SW480 (cell line): ENCODE measurements around the gene RNF113B.

Experiments
- DNase-seq: peaks from one replicate; pipeline ENCODE4 v3.0.0-alpha.2; 2016; ENCODE audit warnings: low spot score

RNF113B gene

DNA sequence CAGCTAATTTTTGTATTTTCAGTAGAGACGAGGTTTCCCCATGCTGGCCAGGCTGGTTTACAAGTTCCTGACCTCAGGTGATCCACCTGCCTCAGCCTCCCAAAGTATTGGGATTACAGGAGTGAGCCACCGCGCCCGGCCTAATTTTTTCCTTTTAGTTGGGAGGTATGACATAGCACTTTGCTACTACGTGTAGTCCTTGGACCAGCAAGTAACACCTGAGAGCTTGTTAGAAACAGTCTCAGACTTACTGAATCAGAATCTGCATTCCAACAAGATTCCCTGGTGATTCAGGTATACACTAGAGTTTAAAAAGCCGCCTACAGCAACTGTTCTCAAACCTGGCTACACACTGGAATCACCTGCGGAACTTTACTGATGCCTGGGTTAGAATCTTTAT lies 36.0 kb downstream of the RNF113B start:
- no peak for DNase-seq

DNA sequence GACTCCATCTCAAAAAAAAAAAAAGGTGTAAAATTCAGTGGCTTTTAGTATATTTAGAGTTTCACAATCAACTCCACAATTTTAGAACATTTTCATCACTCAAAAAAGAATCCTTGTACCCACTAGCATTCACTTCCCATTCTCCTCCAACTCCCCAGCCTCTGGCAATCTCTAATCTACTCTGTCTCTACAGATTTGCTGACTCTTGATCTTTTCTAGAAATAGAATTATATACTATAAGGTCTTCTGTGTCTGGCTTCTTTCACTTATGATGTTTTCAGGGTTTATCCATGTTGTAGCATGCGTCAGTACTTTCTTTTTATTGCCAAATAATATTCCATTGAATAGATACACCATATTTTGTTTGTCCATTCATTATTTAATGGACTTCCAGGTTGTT lies 42.2 kb downstream of the RNF113B start:
- no peak for DNase-seq

DNA sequence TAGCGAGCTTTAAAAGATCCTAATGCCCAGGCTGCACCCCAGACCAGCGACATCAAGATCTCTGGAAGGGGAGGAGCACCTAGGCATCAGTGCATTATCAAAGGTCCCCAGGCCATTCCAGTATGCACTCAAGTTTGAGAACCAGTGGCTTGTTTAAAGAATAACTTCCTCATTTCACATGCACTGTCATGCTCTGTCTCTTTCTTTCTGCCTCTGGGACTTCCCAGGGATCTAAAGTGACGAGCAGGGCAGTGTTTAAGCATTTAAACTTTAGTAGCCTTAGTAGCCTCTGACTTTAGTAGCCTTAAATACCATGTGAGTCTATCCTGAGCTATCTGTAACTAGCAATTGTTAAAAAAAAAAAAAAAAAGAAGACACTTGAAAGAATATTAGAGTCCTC lies 43.1 kb downstream of the RNF113B start:
- no peak for DNase-seq

DNA sequence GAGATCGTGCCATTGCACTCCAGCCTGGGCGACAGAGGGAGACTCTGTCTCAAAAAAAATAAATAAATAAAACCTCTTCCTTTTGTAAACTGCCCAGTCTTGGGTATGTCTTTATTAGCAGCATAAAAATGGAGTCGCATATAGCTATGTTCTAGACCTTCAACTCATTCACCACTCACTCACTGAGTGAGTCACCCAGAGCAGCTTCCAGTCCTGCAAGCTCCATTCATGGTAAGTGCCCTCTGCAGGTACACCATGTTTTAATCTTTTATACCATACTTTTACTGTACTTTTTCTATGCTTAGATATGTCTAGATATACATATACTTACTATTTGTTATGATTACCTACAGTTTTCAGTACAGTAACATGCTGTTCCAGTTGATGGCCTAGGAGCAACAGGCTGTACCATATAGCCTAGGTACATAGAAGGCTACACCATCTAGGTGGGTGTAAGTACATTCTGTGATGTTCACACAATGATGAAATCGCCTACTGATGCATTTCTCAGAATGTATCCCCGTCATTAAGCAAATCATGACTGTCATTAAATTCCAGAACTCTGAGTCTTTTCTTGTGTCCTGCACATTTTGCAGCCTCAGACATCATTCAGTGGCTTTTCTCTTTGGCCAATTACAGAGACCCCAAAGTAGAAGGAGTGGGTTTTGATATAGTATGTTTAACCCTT lies 47.9 kb downstream of the RNF113B start:
- DNase-seq: no peak
